ENCODE measurements around the gene XYLT2.

- peak; percentile 96 to 98 (median 97) for TF ChIP-seq CTCF (IDR thresholded peaks at IDR 0.05)
- TF ChIP-seq POLR2A (IDR thresholded peaks at IDR 0.05) = no peak
These were observed 51.4 kb downstream of the XYLT2 start, which contains the start of gene LRRC59 for GRCh38 chr17:50397111-50397918.

Measured in testis (tissue), 2 donors.